ENCODE measurements around the gene PRKAG2.
"Not testable (repeated sequence)": the region's sequence is repeated elsewhere in the genome, so short reads cannot be mapped to it uniquely, and the experiment has no call there.

The PRKAG2 gene

DNA sequence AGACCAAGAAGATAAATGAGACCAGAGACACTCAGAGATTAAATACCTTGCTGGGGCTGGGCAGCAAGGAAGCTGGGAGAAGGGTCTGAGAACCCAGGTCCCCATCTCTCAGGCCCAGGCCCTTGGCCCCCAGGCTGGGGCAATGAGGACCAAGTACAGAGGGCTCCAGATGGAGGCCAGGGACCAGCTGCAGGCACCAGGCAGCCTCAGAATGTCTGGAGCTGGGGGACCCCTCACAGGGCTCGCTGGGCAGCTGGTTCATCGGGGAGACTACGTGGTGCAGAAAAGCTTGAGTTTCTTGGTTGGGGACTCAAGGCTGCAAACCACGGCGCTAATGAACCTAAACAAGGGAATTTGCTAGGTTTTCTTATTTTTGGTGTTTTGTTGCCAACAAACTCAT is 75.6 kb downstream of the PRKAG2 start:
- DNase-seq (ENCODE audit: low spot score): no peak

- DNase-seq (ENCODE audit: low spot score): no peak
These were observed 76.1 kb downstream of the PRKAG2 start for GRCh38 chr7:151800861-151801260.

GRCh38 chr7:151800391-151800790 is 76.5 kb downstream of the PRKAG2 start:
- DNase-seq (ENCODE audit: low spot score): no peak

DNA sequence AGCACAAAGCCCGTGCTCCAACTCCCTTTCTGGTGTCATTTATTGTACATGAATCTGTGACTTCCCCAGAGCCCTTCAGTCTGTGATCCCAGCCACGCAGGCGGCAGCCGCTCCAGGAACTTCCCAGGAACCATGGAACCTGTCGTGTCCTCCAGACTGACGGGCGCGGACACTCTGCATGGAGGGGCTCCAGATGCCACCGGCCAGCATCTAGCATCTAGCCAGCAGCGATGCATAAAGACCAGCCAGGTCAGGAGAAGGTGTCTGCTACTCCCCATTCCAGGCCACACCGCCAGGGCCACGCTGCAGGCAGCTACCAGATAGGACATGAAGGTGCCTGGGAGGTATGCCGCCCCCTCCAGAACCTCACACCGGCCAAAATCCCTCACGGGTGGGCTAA is 77.4 kb downstream of the PRKAG2 start:
- no peak for DNase-seq (ENCODE audit: low spot score)

GRCh38 chr7:151798851-151799448 is 78.0 kb downstream of the PRKAG2 start:
- no peak for DNase-seq (ENCODE audit: low spot score)

DNA sequence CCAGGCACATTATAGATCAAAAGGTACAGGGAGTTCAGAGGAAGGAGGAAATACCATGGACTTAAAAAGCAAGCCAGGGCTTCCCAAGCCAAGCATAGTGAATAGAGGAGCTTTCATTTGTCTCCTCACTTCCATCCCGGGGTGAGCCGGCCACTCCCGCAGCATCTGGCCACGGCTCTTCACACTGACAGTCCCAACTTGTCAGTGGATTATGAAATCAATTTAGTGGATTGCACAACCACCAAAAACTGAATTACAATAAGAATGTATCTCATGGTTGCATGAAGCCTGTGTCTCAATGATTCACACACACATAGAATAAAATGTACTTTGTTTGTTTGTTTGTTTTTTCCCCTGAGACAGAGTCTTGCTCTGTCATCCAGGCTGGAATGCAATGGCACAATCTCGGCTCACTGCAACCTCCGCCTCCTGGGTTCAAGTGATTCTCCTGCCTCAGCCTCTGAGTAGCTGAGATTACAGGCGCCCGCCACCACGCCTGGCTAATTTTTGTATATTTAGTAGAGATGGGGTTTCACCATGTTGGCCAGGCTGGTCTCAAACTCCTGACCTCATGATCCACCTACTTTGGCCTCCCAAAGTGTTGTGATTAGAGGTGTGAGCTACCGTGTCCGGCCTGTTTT is 79.1 kb downstream of the PRKAG2 start:
- DNase-seq (ENCODE audit: low spot score): not testable (repeated sequence)

DNA sequence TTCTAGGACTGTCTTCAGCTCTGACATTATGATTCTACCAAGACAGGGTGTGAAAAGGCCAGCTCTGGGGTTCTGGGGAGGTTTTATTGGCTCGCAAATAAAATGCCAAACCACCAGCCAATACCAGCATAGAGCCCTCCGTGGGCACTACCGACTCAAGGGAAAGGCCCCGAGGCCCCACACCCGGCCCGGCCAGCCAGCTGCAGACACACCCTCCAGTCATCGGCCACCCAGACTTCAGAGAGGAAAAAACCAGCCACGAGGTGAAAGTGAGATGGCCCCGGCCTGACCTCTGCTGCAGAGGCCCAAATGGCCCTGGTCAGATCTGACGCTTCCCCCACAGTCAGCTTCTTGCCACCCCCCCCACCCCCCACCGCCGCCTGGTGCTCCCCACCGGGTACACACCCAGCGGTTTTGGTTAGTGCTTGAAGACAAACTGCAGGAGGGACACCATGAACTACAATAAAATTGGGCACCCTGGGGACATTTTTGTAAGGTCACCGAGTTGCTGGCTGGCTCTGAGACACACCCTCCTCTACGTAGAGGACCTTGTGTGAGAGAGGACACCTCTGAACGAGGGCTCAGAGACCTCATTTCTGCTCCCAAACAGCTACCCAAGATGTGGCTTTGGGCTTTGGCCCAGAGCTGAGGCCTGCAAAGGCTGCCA is 79.9 kb downstream of the PRKAG2 start:
- DNase-seq (ENCODE audit: low spot score): no peak

GRCh38 chr7:151796091-151796870 is 80.6 kb downstream of the PRKAG2 start:
- no peak for DNase-seq (ENCODE audit: low spot score)

DNA sequence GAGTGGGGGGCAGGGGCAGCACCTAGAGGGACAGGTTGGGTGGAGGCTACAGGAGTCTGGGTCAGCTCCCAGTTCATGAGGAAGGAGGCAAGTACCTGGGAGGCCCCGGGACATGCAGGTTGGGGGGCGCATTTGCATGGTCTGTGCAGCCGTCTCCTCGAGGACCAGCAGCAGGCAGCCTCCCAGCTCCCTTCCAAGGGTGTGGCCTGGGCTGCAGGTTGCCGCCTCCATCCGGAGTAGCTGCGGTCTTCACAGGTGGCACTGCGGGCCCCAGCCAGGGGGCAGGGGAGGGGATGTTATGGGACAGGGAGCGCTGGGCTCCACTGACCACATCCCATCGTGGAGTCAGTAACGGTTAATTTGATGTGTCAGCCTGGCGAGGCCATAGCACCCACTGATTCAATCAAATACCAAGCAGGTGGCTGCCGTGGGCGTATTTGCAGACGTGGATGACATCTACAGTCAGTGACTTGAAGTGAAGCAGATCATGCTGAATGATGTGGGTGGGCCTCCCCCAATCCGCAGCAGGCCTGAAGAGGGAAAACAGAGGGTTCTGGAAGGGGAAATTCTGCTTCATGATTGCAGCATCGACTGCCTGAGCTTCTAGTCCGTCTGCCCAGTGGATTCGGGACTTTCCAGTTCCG is 81.6 kb downstream of the PRKAG2 start:
- DNase-seq (ENCODE audit: low spot score): no peak

DNA sequence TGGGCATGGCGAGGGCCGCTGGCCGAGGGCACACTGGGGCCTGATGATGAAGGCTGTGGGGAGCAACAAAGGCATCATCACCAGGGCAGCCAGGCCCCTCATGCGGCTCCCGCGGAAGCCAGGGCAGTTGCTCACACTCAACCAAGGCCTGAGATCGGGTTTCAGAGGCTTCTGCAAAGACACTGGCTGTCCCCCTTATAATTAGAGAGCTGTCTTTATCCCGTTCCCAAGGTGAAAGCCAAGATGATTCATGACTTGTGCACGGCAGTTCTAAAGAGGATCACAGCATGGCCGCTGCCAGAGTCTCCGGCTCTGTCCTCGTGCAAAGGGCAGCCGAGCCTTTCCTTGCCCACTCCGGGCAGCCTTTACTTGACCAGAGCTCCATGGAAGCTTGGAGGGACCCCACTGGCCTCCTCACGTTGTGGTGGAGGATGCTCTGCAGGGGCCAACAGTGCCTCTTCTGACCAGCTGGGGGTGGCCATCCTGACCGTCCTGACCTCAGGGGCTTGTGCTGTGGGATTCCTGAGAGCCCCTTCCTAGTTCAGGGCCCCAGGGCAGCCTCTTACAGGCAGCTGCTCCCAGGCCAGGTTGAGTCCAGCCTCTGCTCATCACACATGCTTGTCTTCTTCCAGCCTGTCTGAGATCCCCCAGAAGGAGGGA is 82.3 kb downstream of the PRKAG2 start:
- DNase-seq (ENCODE audit: low spot score): no peak

GRCh38 chr7:151793991-151794507 is 82.9 kb downstream of the PRKAG2 start:
- DNase-seq (ENCODE audit: low spot score): no peak

- DNase-seq (ENCODE audit: low spot score): no peak
These were observed 83.4 kb downstream of the PRKAG2 start for GRCh38 chr7:151793531-151793951.

- DNase-seq (ENCODE audit: low spot score): no peak
These were observed 84.3 kb downstream of the PRKAG2 start for GRCh38 chr7:151792636-151793035.

DNA sequence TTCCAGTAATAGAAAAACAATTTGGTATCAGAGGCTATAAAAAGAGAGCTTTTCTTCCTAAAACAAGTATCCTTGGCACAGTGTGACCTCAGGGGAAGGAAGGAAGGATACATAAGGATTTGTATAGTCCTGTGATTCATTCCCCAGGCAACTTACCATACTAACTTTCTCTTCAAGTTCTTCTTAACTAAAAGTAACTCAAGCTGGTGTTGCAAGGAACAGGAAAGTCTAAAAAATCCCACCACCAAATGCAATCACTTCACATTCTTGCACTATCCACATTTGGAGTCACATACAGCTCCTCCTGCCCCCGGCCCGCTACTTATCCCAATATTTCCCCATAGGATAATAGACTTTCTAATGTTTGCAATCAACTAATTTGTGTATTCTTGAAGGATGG is 84.8 kb downstream of the PRKAG2 start:
- no peak for DNase-seq (ENCODE audit: low spot score)

DNA sequence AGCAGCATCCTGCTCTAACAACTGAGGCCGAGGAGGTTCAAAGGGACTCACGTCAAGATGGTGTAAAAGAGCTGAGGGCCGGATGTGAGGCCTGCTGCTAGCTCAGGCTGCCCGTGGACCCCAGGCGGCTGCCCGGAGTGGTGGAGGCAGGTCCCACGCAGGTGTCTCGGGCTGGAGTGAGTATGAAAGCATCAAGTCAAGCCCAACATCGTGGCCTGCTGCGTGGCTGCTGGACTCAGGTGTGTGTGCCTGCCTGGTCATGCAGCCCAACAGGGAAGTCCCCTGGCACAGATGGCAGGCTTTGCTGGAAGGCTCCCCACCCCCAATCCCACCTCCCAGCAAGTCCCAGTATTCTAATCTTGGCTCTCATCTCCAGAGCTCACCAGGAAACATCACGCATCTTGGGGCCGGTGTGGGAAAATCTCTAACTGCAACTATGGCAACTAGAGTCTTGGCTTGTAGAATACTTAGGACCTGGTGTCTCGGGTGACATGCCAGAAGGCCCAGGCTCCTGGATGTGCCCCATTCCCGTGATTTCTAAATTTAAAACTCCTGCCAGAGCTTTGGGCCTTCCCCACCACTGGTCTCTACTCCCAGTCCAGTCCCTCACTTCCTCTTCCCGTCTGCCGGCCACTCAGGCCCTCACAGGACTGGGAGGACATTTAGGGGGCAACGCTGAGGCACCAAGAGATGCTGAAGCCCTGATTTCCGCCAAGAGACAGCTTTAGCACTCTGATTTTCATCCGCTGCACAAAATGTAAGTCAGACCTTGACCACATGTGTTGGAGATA is 85.9 kb downstream of the PRKAG2 start:
- no peak for DNase-seq (ENCODE audit: low spot score)

DNA sequence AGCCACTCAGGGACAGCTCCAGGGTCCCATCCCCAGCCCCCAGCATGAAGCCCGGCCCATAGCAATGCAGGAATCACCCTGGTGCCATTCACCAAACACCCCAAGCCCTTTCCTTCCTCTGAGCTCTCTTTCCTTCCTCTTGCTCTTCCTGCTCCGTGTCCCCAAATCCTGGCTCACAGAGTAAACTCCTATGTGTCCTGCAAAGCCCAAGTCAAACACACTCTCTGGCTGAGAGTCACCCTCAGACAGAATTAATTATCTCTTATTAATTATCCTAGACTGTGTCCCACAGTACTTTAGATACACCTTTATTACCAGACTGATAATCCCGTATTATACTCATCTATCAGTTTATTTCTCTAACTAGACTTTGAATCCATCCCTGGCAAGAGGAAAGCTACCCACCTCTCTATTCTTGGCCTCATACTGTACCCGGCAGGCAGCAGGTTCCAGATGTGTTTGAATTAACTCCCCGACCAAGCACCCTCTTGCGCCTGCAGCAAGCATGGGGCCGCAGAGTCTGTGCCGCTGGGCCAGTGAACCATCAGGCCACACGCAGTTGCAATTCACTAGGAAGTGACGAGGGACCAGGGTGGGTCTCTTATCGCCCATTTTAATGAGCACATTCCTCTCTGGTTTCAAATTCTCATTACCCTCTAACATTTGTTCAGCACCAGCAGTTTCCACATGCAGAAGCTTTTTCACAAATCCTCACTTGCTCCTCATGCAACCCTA is 86.7 kb downstream of the PRKAG2 start:
- no peak for DNase-seq (ENCODE audit: low spot score)

- DNase-seq (ENCODE audit: low spot score): no peak
These were observed 87.5 kb downstream of the PRKAG2 start for GRCh38 chr7:151789380-151789947.

DNA sequence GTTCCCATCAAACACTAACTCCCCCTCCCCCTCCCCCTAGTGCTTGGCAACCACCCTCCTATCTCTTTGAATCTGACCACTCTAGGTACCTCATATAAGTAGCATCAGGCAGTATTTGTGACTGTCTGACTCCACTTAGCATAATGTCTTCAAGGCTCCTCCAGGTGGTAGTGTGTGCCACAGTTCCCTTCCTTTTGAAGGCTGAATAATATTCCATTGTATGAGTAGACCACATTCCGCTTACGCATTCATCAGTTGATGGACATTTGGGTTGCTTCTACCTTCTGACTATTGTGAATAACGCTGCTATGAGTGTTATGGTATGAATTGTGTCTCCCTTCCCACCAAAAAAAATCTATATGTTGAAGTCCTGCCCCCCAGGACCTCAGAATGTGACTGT is 89.6 kb downstream of the PRKAG2 start:
- no peak for DNase-seq (ENCODE audit: low spot score)

- no peak for DNase-seq (ENCODE audit: low spot score)
These were observed 90.0 kb downstream of the PRKAG2 start for GRCh38 chr7:151786936-151787335.

GRCh38 chr7:151786241-151786640 is 90.7 kb downstream of the PRKAG2 start:
- DNase-seq (ENCODE audit: low spot score): no peak
